Ovary (tissue), 3 donors: Measurements from ENCODE around the gene CD300LB.

Experiments used
- EP300 ChIP-seq: sonication (generic); formaldehyde crosslinking; IDR thresholded peaks from one replicate; pipeline ENCODE4 v1.6.1; 2017; ENCODE audit warnings: antibody characterized with exemption
- TF ChIP-seq, protein P1 (sequence below), 3 donors: fragments of 450-650 bp in 2 of 3; fragments of 200-600 bp in 1 of 3; IDR thresholded peaks; one replicate each; pipeline versions ENCODE4 v1.5.1 to v1.8.0; 2016 to 2022; ENCODE audit warnings: antibody characterized with exemption in 3 of 3, mild to moderate bottlenecking in 1 of 3
- donor health status: DM: no; HTN: no; CAD: no.

GRCh38 chr17:74497471-74497870 is 33.8 kb downstream of the CD300LB start:
- TF ChIP-seq, protein P1, sequence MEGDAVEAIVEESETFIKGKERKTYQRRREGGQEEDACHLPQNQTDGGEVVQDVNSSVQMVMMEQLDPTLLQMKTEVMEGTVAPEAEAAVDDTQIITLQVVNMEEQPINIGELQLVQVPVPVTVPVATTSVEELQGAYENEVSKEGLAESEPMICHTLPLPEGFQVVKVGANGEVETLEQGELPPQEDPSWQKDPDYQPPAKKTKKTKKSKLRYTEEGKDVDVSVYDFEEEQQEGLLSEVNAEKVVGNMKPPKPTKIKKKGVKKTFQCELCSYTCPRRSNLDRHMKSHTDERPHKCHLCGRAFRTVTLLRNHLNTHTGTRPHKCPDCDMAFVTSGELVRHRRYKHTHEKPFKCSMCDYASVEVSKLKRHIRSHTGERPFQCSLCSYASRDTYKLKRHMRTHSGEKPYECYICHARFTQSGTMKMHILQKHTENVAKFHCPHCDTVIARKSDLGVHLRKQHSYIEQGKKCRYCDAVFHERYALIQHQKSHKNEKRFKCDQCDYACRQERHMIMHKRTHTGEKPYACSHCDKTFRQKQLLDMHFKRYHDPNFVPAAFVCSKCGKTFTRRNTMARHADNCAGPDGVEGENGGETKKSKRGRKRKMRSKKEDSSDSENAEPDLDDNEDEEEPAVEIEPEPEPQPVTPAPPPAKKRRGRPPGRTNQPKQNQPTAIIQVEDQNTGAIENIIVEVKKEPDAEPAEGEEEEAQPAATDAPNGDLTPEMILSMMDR (IDR thresholded peaks at IDR 0.05), result no peak
- no peak for TF ChIP-seq EP300
